Nephron progenitor cell (in vitro differentiated cells): ENCODE measurements around the gene PCP2.
"Not testable (repeated sequence)": the region's sequence is repeated elsewhere in the genome, so short reads cannot be mapped to it uniquely, and the experiment has no call there.

Source experiments
- DNase-seq: peaks from one replicate; pipeline ENCODE4 v3.0.0; 2021
- H3K27ac Mint-ChIP-seq: 2 replicates; pipeline ENCODE4 v1.8.0; 2021; ENCODE audit warnings: mild to moderate bottlenecking, moderate library complexity, mixed read lengths
- H3K27me3 Mint-ChIP-seq: 2 replicates; pipeline ENCODE4 v1.8.0; 2021; ENCODE audit warnings: mild to moderate bottlenecking, low read depth, mixed read lengths; ENCODE audit not compliant: poor library complexity
- H3K36me3 Mint-ChIP-seq: 2 replicates; pipeline ENCODE4 v1.8.0; 2021; ENCODE audit warnings: low read depth, mixed read lengths
- H3K4me1 Mint-ChIP-seq: 2 replicates; pipeline ENCODE4 v1.8.0; 2021; ENCODE audit warnings: mixed read lengths
- H3K4me3 Mint-ChIP-seq: 2 replicates; pipeline ENCODE4 v1.8.0; 2021; ENCODE audit warnings: mild to moderate bottlenecking, moderate library complexity, mixed read lengths
- H3K9me3 Mint-ChIP-seq: 2 replicates; pipeline ENCODE4 v1.8.0; 2021; ENCODE audit warnings: mild to moderate bottlenecking, moderate library complexity, mixed read lengths
- TF ChIP-seq, protein P1 (sequence below): fragments of 200-600 bp; sonication (generic); IDR thresholded peaks from 2 replicates; pipeline ENCODE4 v1.5.0; 2021; ENCODE audit warnings: antibody characterized with exemption

Gene PCP2

GRCh38 chr19:7646426-7646700, 12.8 kb upstream of the PCP2 start:
- no peaks in the 10 kb centered on the region for H3K9me3 Mint-ChIP-seq
- TF ChIP-seq, protein P1, sequence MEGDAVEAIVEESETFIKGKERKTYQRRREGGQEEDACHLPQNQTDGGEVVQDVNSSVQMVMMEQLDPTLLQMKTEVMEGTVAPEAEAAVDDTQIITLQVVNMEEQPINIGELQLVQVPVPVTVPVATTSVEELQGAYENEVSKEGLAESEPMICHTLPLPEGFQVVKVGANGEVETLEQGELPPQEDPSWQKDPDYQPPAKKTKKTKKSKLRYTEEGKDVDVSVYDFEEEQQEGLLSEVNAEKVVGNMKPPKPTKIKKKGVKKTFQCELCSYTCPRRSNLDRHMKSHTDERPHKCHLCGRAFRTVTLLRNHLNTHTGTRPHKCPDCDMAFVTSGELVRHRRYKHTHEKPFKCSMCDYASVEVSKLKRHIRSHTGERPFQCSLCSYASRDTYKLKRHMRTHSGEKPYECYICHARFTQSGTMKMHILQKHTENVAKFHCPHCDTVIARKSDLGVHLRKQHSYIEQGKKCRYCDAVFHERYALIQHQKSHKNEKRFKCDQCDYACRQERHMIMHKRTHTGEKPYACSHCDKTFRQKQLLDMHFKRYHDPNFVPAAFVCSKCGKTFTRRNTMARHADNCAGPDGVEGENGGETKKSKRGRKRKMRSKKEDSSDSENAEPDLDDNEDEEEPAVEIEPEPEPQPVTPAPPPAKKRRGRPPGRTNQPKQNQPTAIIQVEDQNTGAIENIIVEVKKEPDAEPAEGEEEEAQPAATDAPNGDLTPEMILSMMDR = no peak

DNA sequence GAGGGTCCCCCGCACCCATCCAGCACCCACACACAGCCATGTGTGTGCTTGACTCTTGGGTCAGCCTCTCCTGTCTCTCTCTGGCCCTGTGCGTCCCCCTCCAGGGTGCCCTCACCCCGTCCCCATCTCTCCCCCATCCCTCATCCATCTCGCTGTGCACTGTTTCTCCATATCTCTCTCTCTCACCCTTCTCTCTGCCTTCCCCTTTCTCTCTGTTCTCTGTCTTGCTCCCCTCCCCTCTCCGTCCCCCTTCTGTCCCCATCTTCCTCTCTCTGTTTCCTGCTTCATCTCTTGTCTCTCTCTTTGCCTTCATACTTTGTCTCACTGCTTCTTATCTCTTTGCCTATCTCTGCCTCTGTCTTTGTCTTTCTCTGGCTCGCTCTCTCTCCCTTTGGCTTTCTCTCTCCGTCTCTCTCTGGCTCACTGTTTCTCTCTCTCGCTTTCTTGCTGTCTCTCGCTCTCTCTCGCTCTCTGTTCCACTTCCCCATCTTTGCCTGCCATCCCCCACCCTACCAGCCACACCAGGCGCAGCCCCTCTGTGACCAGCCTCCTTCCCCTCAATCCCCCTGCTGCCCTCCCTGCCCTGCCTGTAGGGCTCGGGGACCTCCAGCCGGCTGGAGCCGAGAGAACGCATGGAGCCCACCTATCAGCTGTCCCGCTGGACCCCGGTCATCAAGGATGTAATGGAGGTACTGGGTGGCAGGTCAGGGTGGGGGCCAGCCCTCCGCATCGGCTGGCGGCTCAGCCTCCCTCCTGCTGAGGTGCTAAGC, 12.3 kb upstream of the PCP2 start:
- Mint-ChIP-seq H3K4me1 (no peaks in the 10 kb centered on the region), H3K4me3 (no peak overlapping the region), H3K36me3 (no peaks in the 10 kb centered on the region), H3K27me3 (peaks cover 12% of the 10 kb centered on the region), H3K9me3 (no peaks in the 10 kb centered on the region), H3K27ac (peak overlapping the region; percentile 28)
- TF ChIP-seq, protein P1 = no peak
- no peak for DNase-seq

More at GRCh38 chr19:7646426-7646700, 12.8 kb upstream of the PCP2 start:
- no peak overlapping the region for H3K27ac Mint-ChIP-seq
- H3K36me3 Mint-ChIP-seq = no peaks in the 10 kb centered on the region
- no peak for DNase-seq
- no peaks in the 10 kb centered on the region for H3K4me1 Mint-ChIP-seq
- H3K4me3 Mint-ChIP-seq = no peak overlapping the region
- peaks cover 17% of the 10 kb centered on the region for H3K27me3 Mint-ChIP-seq

GRCh38 chr19:7645163-7645562, 11.6 kb upstream of the PCP2 start:
- no peaks in the 10 kb centered on the region for H3K36me3 Mint-ChIP-seq
- no peak overlapping the region for H3K4me3 Mint-ChIP-seq
- no peak for DNase-seq
- TF ChIP-seq, protein P1 = no peak
- H3K9me3 Mint-ChIP-seq = no peaks in the 10 kb centered on the region
- H3K27ac Mint-ChIP-seq = no peak overlapping the region
- H3K27me3 Mint-ChIP-seq = peaks cover 10% of the 10 kb centered on the region
- H3K4me1 Mint-ChIP-seq = no peaks in the 10 kb centered on the region

GRCh38 chr19:7644550-7644877, 11.0 kb upstream of the PCP2 start:
- Mint-ChIP-seq H3K27me3 (peaks cover 10% of the 10 kb centered on the region), H3K9me3 (no peaks in the 10 kb centered on the region), H3K36me3 (no peaks in the 10 kb centered on the region), H3K4me1 (no peaks in the 10 kb centered on the region), H3K4me3 (no peak overlapping the region), H3K27ac (no peak overlapping the region)
- DNase-seq = no peak
- TF ChIP-seq, protein P1 = no peak

GRCh38 chr19:7643629-7644549, 10.4 kb upstream of the PCP2 start:
- H3K27me3 Mint-ChIP-seq = peaks cover 12% of the 10 kb centered on the region
- H3K36me3 Mint-ChIP-seq, H3K4me3 Mint-ChIP-seq, H3K27ac Mint-ChIP-seq, H3K9me3 Mint-ChIP-seq, DNase-seq, H3K4me1 Mint-ChIP-seq: not testable (repeated sequence)

GRCh38 chr19:7643031-7643415, 9.5 kb upstream of the PCP2 start:
- no peaks in the 10 kb centered on the region for H3K4me1 Mint-ChIP-seq
- no peak for DNase-seq
- H3K9me3 Mint-ChIP-seq = no peaks in the 10 kb centered on the region
- TF ChIP-seq, protein P1 = no peak
- H3K4me3 Mint-ChIP-seq = no peak overlapping the region
- H3K36me3 Mint-ChIP-seq = no peaks in the 10 kb centered on the region
- H3K27ac Mint-ChIP-seq = no peak overlapping the region
- H3K27me3 Mint-ChIP-seq = peaks cover 10% of the 10 kb centered on the region
